SK-N-SH (cell line): ENCODE results near the gene GTF3C1. TPM values are rescaled to one million over a fixed set of nuclear protein-coding genes. Genes with fewer than 3 reads are reported as not detected.
A peak's percentile ranks its signal among the peaks of the same experiment; 100 is the strongest.

ENCODE experiments used
- CTCF ChIA-PET: fragments of 300-600, 350-600 bp; formaldehyde crosslinking; extraction: SDS; loops from one replicate; lab custom pipeline; 2021; lab: Yijun Ruan, JAX
- POLR2A ChIA-PET: fragments of 350-600 bp; sonication (Branson Sonifier 250); formaldehyde crosslinking; extraction: SDS; loops from one replicate; lab custom pipeline; 2020; ENCODE audit warnings: antibody characterized with exemption, inconsistent platforms; lab: Yijun Ruan, JAX
- DNase-seq: peaks from one replicate; pipeline ENCODE4 v3.0.0; 2012
- H2AFZ ChIP-seq: fragments of 200-600 bp; sonication (generic); 2 replicates; pipeline ENCODE4 v1.8.1; 2016; ENCODE audit warnings: antibody characterized with exemption, mild to moderate bottlenecking, low read depth
- H3F3A ChIP-seq: fragments of 200-600 bp; sonication (generic); replicated peaks from 2 replicates; pipeline ENCODE3; 2016; ENCODE audit warnings: antibody characterized with exemption, mild to moderate bottlenecking; ENCODE audit not compliant: insufficient read depth
- H3K27ac ChIP-seq, 2 experiments: fragments of 200-500 bp in 1 of 2; fragments of 200-600 bp in 1 of 2; sonication (Bioruptor generic) in 1 of 2; sonication (generic), shearing (Covaris generic) in 1 of 2; 2 replicates each; pipeline versions ENCODE4 v1.5.1 to v1.6.1; 2014 to 2016; ENCODE audit warnings: low read depth in 2 of 2, inconsistent platforms in 1 of 2, low read length in 1 of 2, mild to moderate bottlenecking in 1 of 2, mixed read lengths in 1 of 2
- H3K27me3 ChIP-seq: fragments of 200-600 bp; sonication (generic), shearing (Covaris generic); 2 replicates; pipeline ENCODE4 v1.6.1; 2016; ENCODE audit warnings: mixed run types; ENCODE audit not compliant: insufficient read depth
- H3K36me3 ChIP-seq, 2 experiments: fragments of 200-500 bp in 1 of 2; fragments of 200-600 bp in 1 of 2; sonication (Bioruptor generic) in 1 of 2; sonication (generic) in 1 of 2; replicated peaks in 1 of 2; 2 replicates each; pipeline versions ENCODE3 to v1.5.1; 2014 to 2016; ENCODE audit warnings: low read length in 1 of 2, mild to moderate bottlenecking in 1 of 2; ENCODE audit not compliant: insufficient read depth in 2 of 2, control insufficient read depth in 1 of 2
- H3K4me1 ChIP-seq, 2 experiments: fragments of 200-500 bp in 1 of 2; fragments of 200-600 bp in 1 of 2; sonication (Bioruptor generic) in 1 of 2; sonication (generic), shearing (Covaris generic) in 1 of 2; 2 replicates each; pipeline versions ENCODE4 v1.5.1 to v1.6.1; 2014 to 2016; ENCODE audit warnings: low read depth in 1 of 2, low read length in 1 of 2, mixed run types in 1 of 2; ENCODE audit not compliant: insufficient read depth in 2 of 2, control insufficient read depth in 1 of 2
- H3K4me2 ChIP-seq: fragments of 200-600 bp; sonication (generic), shearing (Covaris generic); 2 replicates; pipeline ENCODE4 v1.6.1; 2017; ENCODE audit warnings: mixed run types
- H3K4me3 ChIP-seq, 2 experiments: fragments of 200-500 bp in 1 of 2; fragments of 200-600 bp in 1 of 2; sonication (Bioruptor generic) in 1 of 2; sonication (generic), shearing (Covaris generic) in 1 of 2; 2 replicates each; pipeline versions ENCODE4 v1.5.1 to v1.8.1; 2014 to 2016; ENCODE audit warnings: low read depth in 2 of 2, inconsistent platforms in 1 of 2, low read length in 1 of 2, mild to moderate bottlenecking in 1 of 2, mixed read lengths in 1 of 2, moderate library complexity in 1 of 2
- H3K79me2 ChIP-seq: fragments of 200-600 bp; sonication (generic); 2 replicates; pipeline ENCODE4 v1.8.1; 2017; ENCODE audit warnings: mild to moderate bottlenecking; ENCODE audit not compliant: insufficient read depth
- H3K9ac ChIP-seq: fragments of 200-600 bp; sonication (generic); 2 replicates; pipeline ENCODE4 v1.6.1; 2017; ENCODE audit warnings: mixed run types
- H3K9me2 ChIP-seq: fragments of 200-600 bp; sonication (generic); 2 replicates; pipeline ENCODE4 v1.6.1; 2017; ENCODE audit warnings: mixed run types
- H3K9me3 ChIP-seq: fragments of 200-600 bp; sonication (generic); 2 replicates; pipeline ENCODE4 v1.6.1; 2017; ENCODE audit warnings: mixed run types, mild to moderate bottlenecking, moderate library complexity
- H4K20me1 ChIP-seq: fragments of 200-600 bp; sonication (generic); 2 replicates; pipeline ENCODE4 v1.6.1; 2017; ENCODE audit warnings: mild to moderate bottlenecking, mixed run types; ENCODE audit not compliant: insufficient read depth
- ELF1 ChIP-seq: IDR thresholded peaks from 2 replicates; pipeline ENCODE4 v1.4.0; 2012
- EP300 ChIP-seq, 2 experiments: IDR thresholded peaks; 2 replicates each; pipeline versions ENCODE4 v1.4.0 to v1.6.1; 2012; ENCODE audit warnings: borderline replicate concordance in 1 of 2, low read depth in 1 of 2, low read length in 1 of 2
- EZH2phosphoT487 ChIP-seq: fragments of 200-600 bp; sonication (generic); IDR thresholded peaks from 2 replicates; pipeline ENCODE4 v1.6.1; 2017; ENCODE audit warnings: low read depth, mixed run types, mild to moderate bottlenecking, antibody characterized with exemption, moderate library complexity, borderline replicate concordance
- FOSL2 ChIP-seq: IDR thresholded peaks from 2 replicates; pipeline ENCODE4 v1.4.0; 2012; ENCODE audit warnings: low read depth, mild to moderate bottlenecking, moderate library complexity, borderline replicate concordance
- FOXM1 ChIP-seq: IDR thresholded peaks from 2 replicates; pipeline ENCODE4 v1.4.0; 2012; ENCODE audit warnings: low read depth, mild to moderate bottlenecking
- GABPA ChIP-seq: IDR thresholded peaks from 2 replicates; pipeline ENCODE4 v1.4.0; 2012; ENCODE audit warnings: low read depth, mild to moderate bottlenecking
- GATA2 ChIP-seq: sonication (generic); formaldehyde crosslinking; IDR thresholded peaks from 2 replicates; pipeline ENCODE4 v1.5.0; 2020; ENCODE audit warnings: mild to moderate bottlenecking, missing genetic modification reagents
- NFIC ChIP-seq: IDR thresholded peaks from 2 replicates; pipeline ENCODE4 v1.4.0; 2012; ENCODE audit warnings: borderline replicate concordance
- PBX3 ChIP-seq: IDR thresholded peaks from 2 replicates; pipeline ENCODE4; 2012
- RCOR1 ChIP-seq: fragments of 150-350 bp; IDR thresholded peaks from 2 replicates; pipeline ENCODE4 v1.6.1; 2017; ENCODE audit warnings: antibody characterized with exemption, low read length
- REST ChIP-seq: IDR thresholded peaks from 2 replicates; pipeline ENCODE4 v1.6.1; 2012; ENCODE audit warnings: mild to moderate bottlenecking, low read depth, low read length, moderate library complexity
- RFX5 ChIP-seq: IDR thresholded peaks from 2 replicates; pipeline ENCODE4 v1.6.1; 2012; ENCODE audit warnings: mild to moderate bottlenecking, improper control_type of control experiment, low read length
- RXRA ChIP-seq: IDR thresholded peaks from 2 replicates; pipeline ENCODE4 v1.4.0; 2012; ENCODE audit warnings: low read depth, mild to moderate bottlenecking, borderline replicate concordance
- SIN3A ChIP-seq: IDR thresholded peaks from 2 replicates; pipeline ENCODE4 v1.6.1; 2012; ENCODE audit warnings: low read depth, mild to moderate bottlenecking, low read length, moderate library complexity, borderline replicate concordance
- TEAD4 ChIP-seq: IDR thresholded peaks from 2 replicates; pipeline ENCODE4 v1.4.0; 2012; ENCODE audit warnings: mild to moderate bottlenecking, borderline replicate concordance; ENCODE audit not compliant: insufficient read depth
- YY1 ChIP-seq: IDR thresholded peaks from 2 replicates; pipeline ENCODE4 v1.4.0; 2012; ENCODE audit warnings: low read depth, mild to moderate bottlenecking
- WGBS: methylation state at CpG from one replicate; pipeline ENCODE4 v1.1.6; 2017; ENCODE audit warnings: low lambda C conversion rate; 5-methylcytosine and 5-hydroxymethylcytosine counted together
- polyA plus RNA-seq, 3 experiments: library from polyadenylated mRNA; depleted of rRNA; stranded (reverse); fragments of >200 nt; gene quantifications; 2 replicates each; pipeline ENCODE4 v1.2.3, GENCODE V29; 2012
- TF ChIP-seq, protein P1 (sequence below): IDR thresholded peaks from 2 replicates; pipeline ENCODE4 v1.4.0; 2012; ENCODE audit warnings: low read depth

Gene GTF3C1
- polyA plus RNA-seq, 1 of the 3 experiments (the other 2 are of a cell fraction) = 47.2 TPM

GRCh38 chr16:27591837-27592236 is 42.1 kb upstream of the GTF3C1 start:
- no peaks in the 10 kb centered on the region for H3K36me3 ChIP-seq
- peak overlapping the region in 1 of 2 experiments; percentile 58; a peak in 2 of 4 replicates for H3K27ac ChIP-seq
- no peak overlapping the region for H3K9ac ChIP-seq
- H2AFZ ChIP-seq = no peak overlapping the region
- 93% methylated on average over 4 of the region's 4 CpGs for WGBS
- no peaks in the 10 kb centered on the region for H3F3A ChIP-seq
- H3K4me1 ChIP-seq = peaks cover 0 to 9% of the 10 kb centered on the region in 2 experiments; a peak in 1 of 4 replicates
- no peak overlapping the region for H3K4me2 ChIP-seq
- TF ChIP-seq GATA2 (CRISPR knock-in tag) (peak; percentile 69; the same call in 1 of the 2 replicates), RCOR1 (peak; percentile 11; the same call in 1 of the 2 replicates), FOXM1 (no peak), EP300 (IDR thresholded peaks at IDR 0.05; ENCODE audit: borderline replicate concordance in 1 of 2, low read depth in 1 of 2, low read length in 1 of 2) (peak in 1 of 2 experiments; percentile 50; a peak in 2 of 4 replicates), RFX5 (no peak), TEAD4 (no peak), FOSL2 (no peak)
- TF ChIP-seq, protein P1, sequence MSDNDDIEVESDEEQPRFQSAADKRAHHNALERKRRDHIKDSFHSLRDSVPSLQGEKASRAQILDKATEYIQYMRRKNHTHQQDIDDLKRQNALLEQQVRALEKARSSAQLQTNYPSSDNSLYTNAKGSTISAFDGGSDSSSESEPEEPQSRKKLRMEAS = no peak
- TF ChIP-seq, all 33 proteins: peak for 3
- DNase-seq = no peak
- Histone ChIP-seq H3K4me3 (no peak overlapping the region), H3K79me2 (no peaks in the 10 kb centered on the region), H3K27me3 (no peaks in the 10 kb centered on the region), H3K9me2 (no peaks in the 10 kb centered on the region), H4K20me1 (no peaks in the 10 kb centered on the region), H3K9me3 (peaks cover 4% of the 10 kb centered on the region; the same call in 1 of the 2 replicates)
- ChIA-PET CTCF (no interaction called here), POLR2A (no interaction called here)

DNA sequence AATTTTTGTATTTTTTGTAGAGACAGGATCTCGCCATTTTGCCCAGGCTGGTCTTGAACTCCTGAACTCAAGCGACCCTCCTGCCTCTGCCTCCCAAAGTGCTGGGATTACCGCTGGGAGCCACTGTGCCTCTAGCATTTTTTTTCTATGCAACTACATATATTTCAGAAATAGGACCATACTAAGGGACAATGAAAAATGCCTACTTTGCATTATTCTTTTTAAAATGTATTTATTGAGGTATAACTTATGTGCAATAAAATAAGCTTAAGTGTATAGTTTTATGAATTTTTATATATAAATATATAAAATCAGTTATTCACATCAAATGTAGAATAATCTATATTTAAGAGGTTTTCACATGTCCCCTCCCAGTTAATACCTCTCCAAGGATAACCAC is 38.3 kb upstream of the GTF3C1 start:
- CTCF ChIA-PET = no interaction called here
- Histone ChIP-seq H2AFZ (no peak overlapping the region), H3K9ac (no peak overlapping the region), H3K27me3 (no peaks in the 10 kb centered on the region), H3K79me2 (no peaks in the 10 kb centered on the region), H4K20me1 (no peaks in the 10 kb centered on the region), H3K36me3 (peaks cover 0 to 4% of the 10 kb centered on the region in 2 experiments), H3K27ac (no peak overlapping the region), H3K4me1 (peaks cover 0 to 2% of the 10 kb centered on the region in 2 experiments; a peak in 1 of 4 replicates), H3K4me3 (no peak overlapping the region), H3K9me3 (peaks cover 4% of the 10 kb centered on the region; the same call in 1 of the 2 replicates), H3F3A (no peaks in the 10 kb centered on the region), H3K4me2 (no peak overlapping the region), H3K9me2 (no peaks in the 10 kb centered on the region)
- TF ChIP-seq EZH2phosphoT487 (no peak), FOXM1 (no peak), SIN3A (no peak), ELF1 (no peak), NFIC (no peak), RFX5 (no peak), YY1 (no peak), FOSL2 (no peak), GATA2 (CRISPR knock-in tag) (no peak), PBX3 (no peak), GABPA (no peak), REST (no peak), EP300 (IDR thresholded peaks at IDR 0.05; ENCODE audit: borderline replicate concordance in 1 of 2, low read depth in 1 of 2, low read length in 1 of 2) (no peak), RXRA (no peak)
- no peak for DNase-seq
- WGBS = 96% methylated on average over 3 of the region's 3 CpGs
- POLR2A ChIA-PET = no interaction called here
